Anterior cingulate cortex (tissue), 58 donors: ENCODE data around the gene TMEM248.
A peak's percentile ranks its signal among the peaks of the same experiment; 100 is the strongest.
"Not testable (repeated sequence)": the region's sequence is repeated elsewhere in the genome, so short reads cannot be mapped to it uniquely, and the experiment has no call there.

Source experiments
- DNase-seq, 58 donors: peaks; one replicate each; lab custom pipeline; 2025; lab: John Stamatoyannopoulos, UW

The TMEM248 gene, protein sequence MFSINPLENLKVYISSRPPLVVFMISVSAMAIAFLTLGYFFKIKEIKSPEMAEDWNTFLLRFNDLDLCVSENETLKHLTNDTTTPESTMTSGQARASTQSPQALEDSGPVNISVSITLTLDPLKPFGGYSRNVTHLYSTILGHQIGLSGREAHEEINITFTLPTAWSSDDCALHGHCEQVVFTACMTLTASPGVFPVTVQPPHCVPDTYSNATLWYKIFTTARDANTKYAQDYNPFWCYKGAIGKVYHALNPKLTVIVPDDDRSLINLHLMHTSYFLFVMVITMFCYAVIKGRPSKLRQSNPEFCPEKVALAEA

DNA sequence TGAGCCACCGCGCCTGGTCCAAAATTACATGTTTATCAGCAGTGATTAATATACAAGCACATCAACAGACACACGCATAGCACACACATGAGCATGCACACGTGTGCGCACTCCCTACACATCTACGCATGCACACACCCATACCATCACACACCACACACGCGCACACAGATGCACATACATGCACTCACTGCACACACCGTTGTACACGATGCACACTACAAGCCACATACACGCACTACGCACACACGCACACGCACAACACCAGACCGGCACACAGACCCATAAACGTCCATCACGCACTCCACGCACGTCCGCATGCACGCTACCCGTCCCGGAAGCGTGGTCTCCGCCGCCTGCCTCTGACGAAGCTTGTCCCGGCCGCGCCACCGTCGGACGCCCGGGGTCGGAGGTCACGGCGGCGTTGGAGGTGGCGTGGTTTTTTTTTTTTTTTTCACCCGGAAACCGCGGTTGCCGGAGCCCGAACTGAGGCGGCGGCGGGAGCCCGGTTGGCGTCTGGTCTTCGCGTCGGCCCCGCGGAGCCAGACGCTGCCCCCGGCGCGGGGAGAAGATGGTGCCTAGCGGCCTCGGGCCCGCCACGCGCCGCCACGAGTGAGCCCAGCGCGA lies at the start of gene TMEM248:
Gene TMEM248, plus strand, starts transcription at position 457 of the 627 bp plus-strand sequence. CDS start 20,641 bp downstream, outside the sequence.
- peak in 57 of 58 donors; percentile 57 to 90 (median 81) for DNase-seq

DNA sequence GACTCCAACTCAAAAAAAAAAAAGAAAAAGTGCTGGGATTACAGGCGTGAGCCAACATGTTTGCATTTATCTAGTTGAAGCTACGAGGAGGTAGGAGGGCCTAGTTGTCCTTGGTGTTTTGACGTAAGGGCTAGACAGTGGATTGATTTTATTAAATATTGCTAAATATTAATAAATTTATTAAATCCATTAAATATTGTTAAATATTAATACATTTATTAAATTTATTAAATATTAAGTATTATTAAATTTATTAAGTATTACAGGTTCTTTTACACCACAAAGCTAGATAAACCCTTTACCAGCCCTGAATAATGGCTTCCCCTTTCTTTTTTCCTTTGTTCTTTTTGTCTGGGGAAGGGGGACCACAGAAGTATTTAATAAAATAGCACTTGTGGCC lies 47.5 kb upstream of the TMEM248 start:
- DNase-seq, result no peak

DNA sequence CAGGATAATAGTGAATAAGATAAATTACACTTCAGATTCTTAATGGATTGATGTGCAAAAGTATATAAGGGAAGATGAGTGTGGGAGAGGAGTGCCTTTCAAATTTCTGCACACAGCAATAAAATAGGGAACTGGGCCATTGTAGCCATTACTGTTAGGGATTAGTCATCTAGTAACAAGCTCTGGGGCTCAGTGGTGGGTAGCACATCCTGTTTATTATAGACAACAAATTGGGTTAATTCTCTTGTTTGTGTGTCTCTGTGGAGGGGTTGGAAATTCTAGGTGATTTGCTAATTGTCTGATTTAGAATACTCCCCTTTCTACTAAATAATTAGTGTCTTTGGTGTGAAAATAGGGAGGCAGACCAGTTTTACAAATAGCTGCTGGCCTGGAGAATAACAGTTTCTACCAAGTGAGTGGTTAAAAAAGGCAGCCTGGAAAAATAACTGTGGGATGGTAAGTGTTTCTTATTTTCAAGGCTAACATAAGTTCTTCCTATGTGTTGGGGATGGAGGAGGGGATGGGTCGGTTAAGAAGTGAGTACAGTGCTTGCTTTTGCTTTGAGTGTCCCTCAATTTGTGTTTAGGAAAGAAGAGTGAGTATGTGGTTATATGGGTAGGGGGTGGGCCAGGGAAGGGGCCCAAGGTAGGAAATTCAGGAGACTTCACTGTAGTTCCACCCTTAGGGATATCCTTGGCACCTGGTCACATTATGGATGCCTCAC lies 43.3 kb upstream of the TMEM248 start:
- no peak for DNase-seq

DNA sequence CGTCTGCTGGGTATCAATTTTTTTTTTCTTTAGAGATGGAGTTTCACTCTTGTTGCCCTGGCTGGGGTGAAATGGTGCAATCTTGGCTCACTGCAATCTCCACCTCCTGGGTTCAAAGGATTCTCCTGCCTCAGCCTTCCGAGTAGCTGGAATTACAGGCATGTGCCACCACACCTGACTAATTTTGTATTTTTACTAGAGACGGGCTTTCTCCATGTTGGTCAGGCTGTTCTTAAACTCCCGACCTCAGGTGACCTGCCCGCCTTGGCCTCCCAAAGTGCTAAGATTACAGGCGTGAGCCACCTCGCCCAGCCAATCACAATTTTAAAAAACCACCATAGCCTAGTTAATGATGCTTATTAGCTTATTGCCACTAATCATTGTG lies 42.7 kb upstream of the TMEM248 start:
- not testable (repeated sequence) for DNase-seq

DNA sequence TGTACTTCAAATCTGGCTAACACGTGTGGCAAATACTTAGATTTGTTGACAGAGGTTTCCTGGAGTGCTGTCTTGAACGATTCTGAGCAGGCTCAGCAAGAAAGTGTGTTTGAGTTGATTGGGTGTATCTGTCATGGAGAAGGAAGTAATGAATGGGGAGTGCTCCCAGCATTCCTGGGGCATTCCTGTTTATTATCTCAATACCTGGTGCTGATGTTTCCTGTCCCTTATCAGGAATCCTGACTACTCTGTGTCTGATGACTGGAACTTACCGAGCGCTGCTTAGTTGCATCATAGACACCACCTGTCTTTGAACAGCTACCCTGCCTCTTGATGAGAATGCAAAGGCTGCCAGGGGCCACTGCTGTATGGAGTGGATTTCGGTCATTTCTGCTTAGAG lies 41.0 kb upstream of the TMEM248 start:
- DNase-seq, result no peak

DNA sequence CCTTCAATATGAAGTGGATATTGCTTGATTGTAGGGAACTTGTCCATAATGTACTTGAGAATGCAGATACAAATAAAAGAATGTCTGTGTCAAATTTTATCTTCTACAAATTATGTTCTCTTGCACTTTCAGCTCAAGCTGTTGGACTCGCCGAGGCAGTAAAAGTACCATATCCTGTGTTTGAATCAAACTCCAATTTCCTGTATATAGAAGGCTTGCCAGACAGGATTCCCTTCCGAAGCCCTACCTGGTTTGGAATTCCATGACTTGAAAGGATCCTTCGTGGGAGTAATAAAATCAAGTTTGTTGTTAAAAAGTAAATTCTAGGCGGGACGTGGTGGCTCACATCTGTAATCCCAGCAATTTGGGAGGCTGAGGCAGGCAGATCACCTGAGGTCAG lies 40.4 kb upstream of the TMEM248 start:
- DNase-seq, result not testable (repeated sequence)

DNA sequence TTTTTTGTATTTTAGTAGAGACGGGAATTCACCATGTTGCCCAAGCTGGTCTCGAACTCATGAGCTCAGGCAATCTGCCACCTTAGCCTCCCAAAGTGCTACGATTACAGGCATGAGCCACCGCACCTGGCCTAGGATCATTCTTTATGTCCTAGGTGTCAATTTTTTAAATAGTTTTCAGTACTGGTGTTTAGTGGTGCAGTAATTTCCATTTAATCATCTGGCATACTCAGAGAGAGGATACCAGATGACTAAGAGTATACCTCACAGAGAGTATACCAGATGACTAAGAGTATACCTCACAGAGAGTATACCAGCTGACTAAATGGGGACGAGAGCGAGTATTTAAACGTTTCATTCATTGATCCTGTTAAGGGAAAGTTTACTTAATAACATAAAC lies 37.3 kb upstream of the TMEM248 start:
- no peak for DNase-seq

DNA sequence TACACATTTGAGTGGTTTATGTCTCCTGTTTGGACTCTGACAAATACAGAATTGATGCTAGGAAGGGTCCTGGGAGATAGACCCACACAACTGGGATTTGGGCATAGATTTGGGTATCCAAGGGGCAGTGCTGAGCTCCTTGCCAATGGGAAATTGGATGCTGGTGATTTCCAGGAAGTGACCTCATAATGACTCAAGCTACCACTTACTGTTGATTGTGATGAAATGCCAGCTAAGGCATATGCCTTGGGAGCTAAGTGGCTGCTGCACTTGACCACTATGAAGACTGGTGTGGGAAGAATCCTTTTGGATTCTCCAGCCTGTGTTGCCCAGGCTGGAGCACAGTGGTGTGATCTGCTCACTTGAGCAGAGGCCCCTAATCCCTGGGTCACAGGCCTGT lies 36.5 kb upstream of the TMEM248 start:
- not testable (repeated sequence) for DNase-seq

DNA sequence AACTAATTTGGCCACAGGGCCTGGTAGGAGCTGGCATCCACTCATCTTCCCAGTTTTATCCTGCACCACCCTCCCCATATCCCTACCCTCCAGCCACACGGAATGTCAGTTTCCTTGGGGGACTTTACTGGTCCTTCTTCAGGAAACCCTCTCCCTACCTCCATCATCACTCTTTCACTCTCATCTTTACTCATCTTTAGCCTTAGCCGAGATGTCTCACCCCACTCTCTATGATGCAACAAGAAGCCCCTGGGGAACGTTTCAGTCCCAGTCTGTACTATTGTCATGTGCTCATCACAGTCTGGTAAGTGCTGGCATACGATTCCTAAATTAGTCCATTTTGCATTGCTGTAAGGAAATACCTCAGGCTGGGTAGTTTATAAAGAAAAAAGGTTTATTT lies 34.9 kb upstream of the TMEM248 start:
- DNase-seq, result no peak

DNA sequence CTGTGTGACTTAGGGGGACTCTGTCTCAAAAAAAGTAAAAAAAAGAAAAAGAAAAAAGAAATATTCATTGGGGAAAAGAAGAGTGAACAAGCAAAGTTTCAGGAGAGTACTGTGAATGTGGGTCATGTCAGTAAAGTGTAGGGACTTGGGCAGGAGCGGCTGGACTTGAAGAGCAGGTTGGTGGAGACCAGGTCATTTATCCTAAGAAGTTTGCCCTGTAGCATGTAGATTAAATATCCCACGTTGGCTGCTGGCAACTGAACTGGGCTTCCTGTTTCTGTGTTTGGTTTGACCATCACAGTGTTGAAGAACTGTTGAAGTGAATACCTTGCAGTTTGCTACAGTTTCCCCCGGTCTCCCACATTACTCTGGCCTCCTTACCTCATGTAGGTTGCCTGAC lies 32.8 kb upstream of the TMEM248 start:
- DNase-seq, result not testable (repeated sequence)

DNA sequence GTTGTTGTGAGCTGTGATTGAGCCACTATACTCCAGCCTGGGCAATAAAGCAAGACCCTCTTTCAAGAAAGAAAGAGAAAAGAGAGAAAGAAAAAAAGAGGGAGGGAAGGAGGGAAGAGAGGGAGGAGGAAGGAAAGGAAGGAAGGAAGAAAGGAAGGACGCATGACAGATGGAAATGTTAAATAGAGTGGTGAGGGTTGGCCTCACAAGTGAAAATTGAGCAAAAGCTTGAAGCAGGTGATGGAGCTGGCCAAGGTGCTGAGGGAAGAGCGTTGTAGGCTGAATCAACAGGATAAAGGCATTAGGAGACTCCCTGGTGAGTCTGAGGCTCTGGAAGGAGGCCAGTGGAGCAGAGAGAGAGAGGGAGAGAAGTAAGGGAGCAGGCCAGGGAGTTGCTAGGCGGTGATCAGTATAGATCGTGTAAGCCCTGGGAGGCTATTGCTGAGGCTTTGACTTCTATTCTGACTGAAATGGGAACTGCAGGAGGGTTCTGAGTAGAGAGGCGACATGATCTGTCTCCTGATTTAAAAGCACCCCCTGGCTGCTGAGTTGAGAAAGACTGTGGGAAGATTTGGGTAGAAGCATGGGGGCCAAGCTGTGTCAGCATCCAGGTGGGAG lies 26.5 kb upstream of the TMEM248 start:
- peak in 3 of 58 donors; percentile 1 to 3 (median 2) for DNase-seq

DNA sequence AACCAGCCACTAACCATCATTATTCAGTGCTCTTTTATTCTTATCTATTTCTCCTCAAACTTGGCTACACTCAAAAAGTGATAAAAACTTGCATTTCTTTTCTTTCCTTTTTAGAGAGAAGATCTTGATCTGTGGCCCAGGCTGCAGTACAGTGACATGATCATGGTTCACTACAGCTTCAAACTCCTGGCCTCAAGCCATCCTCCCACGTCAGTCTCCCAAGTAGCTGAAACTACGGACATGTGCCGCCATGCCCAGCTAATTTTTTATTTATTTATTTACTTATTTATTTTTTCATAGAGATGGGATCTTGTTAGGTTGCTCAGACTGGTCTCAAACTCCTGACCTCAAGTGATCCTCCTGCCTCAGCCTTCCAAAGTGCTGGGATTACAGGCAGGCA lies 24.6 kb upstream of the TMEM248 start:
- DNase-seq, result no peak

DNA sequence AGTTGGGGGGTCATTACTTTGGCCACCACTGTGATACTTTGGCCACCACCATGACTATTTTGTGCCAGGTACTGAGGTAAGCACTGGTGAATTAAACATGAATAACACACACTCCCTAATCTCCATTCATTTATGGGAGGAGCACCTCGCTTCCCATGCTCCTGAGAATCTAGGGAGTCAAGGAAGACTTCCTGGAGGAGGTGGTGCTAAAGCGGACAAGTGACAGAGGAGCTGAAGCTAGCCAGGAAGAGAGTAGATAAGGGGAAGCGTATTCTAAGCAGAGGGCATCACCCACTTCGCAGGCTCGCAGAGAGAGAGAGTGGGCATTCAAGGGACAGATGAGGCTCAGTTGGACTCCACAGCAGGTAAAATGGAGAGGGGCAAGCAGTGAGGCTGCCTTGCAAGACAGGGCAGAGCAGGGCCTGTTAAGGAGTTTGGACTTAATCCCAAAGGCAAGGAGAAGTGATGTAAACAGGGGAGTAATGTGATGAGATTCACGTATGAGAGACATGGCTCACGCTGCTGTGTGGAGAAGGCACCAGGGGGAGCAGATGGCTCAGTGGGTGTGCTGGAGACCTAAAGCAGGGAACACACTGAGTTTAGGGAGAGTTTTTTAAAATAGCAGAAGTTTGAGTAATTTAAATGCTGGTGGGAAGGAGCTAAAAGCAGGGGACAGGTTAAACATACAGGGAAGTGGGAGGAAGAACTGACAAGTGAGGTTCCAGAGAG lies 21.3 kb upstream of the TMEM248 start:
- peak in 32 of 58 donors; percentile 1 to 63 (median 12) for DNase-seq

DNA sequence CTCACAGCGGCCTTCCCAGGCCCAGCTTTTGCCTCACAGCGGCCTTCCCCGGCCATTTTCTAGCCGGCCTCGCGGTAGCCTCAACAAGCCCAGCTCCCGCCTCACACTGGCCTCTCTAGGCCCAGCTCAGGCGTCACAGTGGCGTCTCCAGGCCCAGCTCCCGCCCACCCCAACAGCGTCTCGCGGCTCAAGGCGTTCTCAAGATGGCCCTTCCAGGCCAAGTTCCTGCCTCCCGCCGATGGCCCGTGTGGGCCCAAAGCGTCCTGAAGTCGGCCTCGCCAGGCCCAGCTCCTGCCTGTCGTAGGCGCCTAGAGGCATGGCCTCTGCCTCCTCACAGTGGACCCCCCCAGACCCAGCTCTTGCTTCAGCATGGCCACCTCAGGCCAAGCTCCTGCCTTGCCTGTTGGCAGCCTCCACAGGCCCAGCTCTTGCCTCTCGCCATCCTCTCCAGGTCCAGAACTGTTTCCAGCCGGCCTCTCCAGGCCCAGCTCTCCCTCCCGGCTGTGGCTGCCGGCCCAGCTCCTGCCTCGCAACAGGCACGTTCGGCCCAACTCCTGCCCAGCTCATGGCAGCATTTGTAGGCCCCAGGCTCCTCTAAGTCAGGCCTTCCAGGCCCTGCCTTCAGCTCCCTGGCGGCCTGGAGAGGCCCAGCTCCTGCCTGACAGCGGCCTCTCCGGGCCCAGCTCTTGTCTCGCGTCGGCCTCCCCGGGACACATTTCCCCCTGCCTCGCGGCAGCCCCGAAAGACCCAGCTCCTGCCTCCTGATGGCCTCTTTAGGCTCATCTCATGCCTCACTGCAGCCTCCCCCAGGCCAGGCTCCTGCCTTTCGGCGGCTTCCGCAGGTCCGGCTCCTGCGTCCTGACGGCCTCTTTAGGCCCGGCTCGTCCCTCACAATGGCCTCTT lies 18.8 kb upstream of the TMEM248 start:
- no peak for DNase-seq

DNA sequence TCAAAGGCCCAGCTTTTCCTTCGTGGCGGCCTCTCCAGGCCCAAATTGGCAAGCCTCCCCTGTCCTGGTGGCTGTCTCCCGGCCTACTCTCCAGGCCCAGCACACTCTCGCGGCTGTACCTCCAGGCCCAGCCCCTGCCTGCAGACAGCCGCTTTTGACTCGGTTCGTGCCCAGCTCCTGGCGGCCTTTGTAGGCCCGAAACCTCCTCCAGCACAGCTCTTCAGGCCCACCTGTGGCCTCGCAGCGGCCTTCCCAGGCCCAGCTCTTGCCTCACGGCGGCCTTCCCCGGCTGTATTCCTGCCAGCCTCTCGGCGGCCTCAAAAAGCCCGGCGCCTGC lies 18.2 kb upstream of the TMEM248 start:
- no peak for DNase-seq

DNA sequence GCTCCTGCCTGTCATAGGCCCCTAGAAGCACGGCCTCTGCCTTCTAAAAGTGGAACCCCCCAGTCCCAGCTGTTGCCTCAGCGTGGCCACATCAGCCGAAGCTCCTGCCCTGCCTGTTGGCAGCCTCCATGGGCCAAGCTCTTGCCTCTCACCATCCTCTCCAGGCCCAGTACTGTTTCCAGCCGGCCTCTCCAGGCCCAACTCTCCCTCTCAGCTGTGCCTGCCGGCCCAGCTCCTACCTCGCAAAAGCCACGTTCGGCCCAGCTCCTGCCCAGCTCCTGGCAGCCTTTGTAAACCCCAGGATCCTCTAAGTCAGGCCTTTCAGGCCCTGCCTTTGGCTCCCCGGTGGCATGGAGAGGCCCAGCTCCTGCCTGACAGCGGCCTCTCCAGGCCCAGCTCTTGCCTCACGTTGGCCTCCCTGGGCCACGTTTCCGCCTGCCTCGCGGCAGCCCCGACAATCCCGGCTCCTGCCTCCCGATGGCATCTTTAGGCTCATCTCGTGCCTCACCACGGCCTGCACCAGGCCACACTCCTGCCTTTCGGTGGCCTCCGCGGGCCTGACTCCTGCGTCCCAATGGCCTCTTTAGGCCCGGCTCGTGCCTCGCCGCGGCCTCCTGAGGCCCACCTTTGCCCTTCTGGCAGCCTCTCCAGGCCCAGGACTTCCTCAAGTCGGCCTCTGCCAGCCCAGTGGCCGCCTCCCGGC lies 17.5 kb upstream of the TMEM248 start:
- no peak for DNase-seq

DNA sequence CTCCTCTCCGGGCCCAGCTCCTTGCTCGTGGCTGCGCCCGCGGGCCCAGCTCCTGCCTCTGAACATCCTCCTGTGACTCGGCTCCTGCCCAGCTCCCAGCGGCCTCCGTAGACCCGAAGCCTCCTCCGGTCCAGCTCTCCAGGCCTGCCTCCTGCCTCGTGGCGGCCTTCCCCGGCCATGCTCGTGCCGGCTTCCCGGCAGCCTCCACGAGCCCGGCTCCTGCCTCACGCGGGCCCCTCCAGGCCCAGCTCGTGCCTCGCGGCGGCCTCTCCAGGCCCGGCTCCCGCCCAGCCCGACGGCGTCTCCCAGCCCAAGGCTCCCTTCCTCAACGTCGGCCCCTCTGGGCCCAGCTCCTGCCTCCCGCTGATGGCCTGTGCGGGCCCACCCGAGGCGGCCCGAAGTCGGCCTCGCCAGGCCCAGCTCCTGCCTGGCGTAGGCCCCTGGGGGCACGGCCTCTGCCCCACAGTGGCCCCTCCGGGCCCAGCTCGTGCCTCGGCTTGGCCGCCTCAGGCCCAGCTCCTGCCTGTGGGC lies 16.9 kb upstream of the TMEM248 start:
- DNase-seq, result no peak

DNA sequence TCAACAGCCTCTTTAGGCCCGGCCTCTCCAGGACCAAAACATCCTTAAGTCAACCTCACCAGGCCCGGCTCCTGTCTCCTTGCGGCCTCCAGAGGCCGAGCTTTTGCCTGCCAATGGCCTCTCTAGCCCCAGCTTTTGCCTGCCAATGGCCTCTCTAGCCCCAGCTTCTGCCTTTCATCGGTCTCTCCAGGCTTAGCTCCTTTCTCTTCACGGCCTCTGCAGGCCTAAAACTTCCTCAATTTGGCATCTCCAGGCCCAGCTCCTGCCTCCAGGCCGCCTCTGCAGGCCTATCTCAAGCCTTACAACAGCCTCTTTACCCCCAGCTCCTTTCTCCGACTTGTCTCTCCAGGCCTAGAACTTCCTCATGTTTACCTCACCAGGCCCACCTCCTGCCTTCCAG lies 15.7 kb upstream of the TMEM248 start:
- no peak for DNase-seq

DNA sequence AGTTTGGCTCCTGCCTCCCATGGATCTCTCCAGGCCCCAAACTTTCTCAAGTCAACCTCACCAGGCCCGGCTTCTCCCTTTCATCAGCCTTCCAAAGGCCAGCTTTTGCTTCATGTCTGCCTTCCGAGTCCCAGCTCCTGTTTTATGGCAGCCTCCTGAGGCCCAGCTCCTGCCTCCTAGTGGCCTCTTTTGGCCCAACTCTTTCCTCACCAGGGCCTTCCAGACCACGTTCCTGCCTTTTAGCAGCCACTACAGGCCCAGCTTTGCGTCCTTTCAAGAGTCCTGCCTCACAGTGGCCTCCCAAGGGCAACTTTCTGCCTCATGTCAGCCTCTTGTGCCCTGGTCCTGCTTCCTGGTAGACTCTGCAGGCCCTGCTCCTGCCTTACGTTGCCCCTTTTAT lies 15.3 kb upstream of the TMEM248 start:
- no peak for DNase-seq
